IMR-90 (cell line): ENCODE results near the gene PTPRF. TPM values are rescaled to one million over a fixed set of nuclear protein-coding genes. Genes with fewer than 3 reads are reported as not detected.
"Not testable (repeated sequence)": the region's sequence is repeated elsewhere in the genome, so short reads cannot be mapped to it uniquely, and the experiment has no call there.

Experiments used
- ATAC-seq: fragments of 200-7000 bp; cut with Tn5 transposase; 2 replicates; pipeline ENCODE4 v1.9.1; 2020; ENCODE audit warnings: low read depth, mild to moderate bottlenecking, moderate library complexity
- BruUV-seq: library from RNA; stranded (reverse); fragments of 400-500 nt; replicated peaks from 2 replicates; lab custom pipeline; 2021; lab: Mats Ljungman, UMichigan
- CTCF ChIA-PET: fragments of 300-600 bp; formaldehyde crosslinking; extraction: SDS; loops from one replicate; lab custom pipeline; 2021; ENCODE audit warnings: antibody characterized with exemption; lab: Yijun Ruan, JAX
- POLR2A ChIA-PET: fragments of 300-600 bp; sonication (Branson Sonifier 250); formaldehyde crosslinking; loops from one replicate; lab custom pipeline; 2022; ENCODE audit warnings: antibody characterized with exemption; ENCODE audit not compliant: unreplicated experiment; lab: Charles Lee
- DNase-seq: peaks from one replicate; pipeline ENCODE4 v3.0.0; 2013
- H2AFZ ChIP-seq: replicated peaks from 2 replicates; pipeline ENCODE3; 2013; ENCODE audit warnings: low read length, mild to moderate bottlenecking; ENCODE audit not compliant: poor library complexity
- H2AK5ac ChIP-seq: 2 replicates; pipeline ENCODE4 v1.6.1; 2013; ENCODE audit warnings: low read depth, low read length, inconsistent platforms
- H2AK9ac ChIP-seq: replicated peaks from 2 replicates; pipeline ENCODE3; 2013; ENCODE audit warnings: mild to moderate bottlenecking, low read depth, low read length, moderate library complexity; ENCODE audit not compliant: poor library complexity
- H2BK120ac ChIP-seq: 2 replicates; pipeline ENCODE4 v1.6.1; 2013; ENCODE audit warnings: low read depth, low read length, inconsistent platforms
- H2BK15ac ChIP-seq: 3 replicates; pipeline ENCODE4 v1.6.1; 2013; ENCODE audit warnings: low read depth, low read length, inconsistent platforms
- H2BK20ac ChIP-seq: 2 replicates; pipeline ENCODE4 v1.6.1; 2013; ENCODE audit warnings: low read depth, mild to moderate bottlenecking, inconsistent platforms, low read length, moderate library complexity
- H2BK5ac ChIP-seq: 2 replicates; pipeline ENCODE4 v1.6.1; 2013; ENCODE audit warnings: mild to moderate bottlenecking, low read depth, low read length, inconsistent platforms; ENCODE audit not compliant: poor library complexity, severe bottlenecking
- H3K14ac ChIP-seq: replicated peaks from 2 replicates; pipeline ENCODE4 v1.6.1; 2013; ENCODE audit warnings: low read depth, low read length, inconsistent platforms
- H3K18ac ChIP-seq: 2 replicates; pipeline ENCODE4 v1.6.1; 2013; ENCODE audit warnings: low read depth, low read length, control low read depth
- H3K23ac ChIP-seq: 2 replicates; pipeline ENCODE4 v1.6.1; 2013; ENCODE audit warnings: low read depth, low read length, inconsistent platforms
- H3K27ac ChIP-seq: 2 replicates; pipeline ENCODE4 v1.5.1; 2013; ENCODE audit warnings: mild to moderate bottlenecking, control low read depth, low read length; ENCODE audit not compliant: insufficient read depth
- H3K27me3 ChIP-seq: 2 replicates; pipeline ENCODE4 v1.6.1; 2013; ENCODE audit warnings: low read length; ENCODE audit not compliant: control insufficient read depth, insufficient read depth
- H3K36me3 ChIP-seq: 2 replicates; pipeline ENCODE4 v1.6.1; 2013; ENCODE audit warnings: low read length, mixed read lengths; ENCODE audit not compliant: control insufficient read depth, insufficient read depth
- H3K4ac ChIP-seq: 2 replicates; pipeline ENCODE4 v1.6.1; 2013; ENCODE audit warnings: low read depth, low read length, inconsistent platforms
- H3K4me1 ChIP-seq: 2 replicates; pipeline ENCODE4 v1.6.1; 2013; ENCODE audit warnings: low read length, mixed read lengths; ENCODE audit not compliant: control insufficient read depth, insufficient read depth
- H3K4me2 ChIP-seq: 2 replicates; pipeline ENCODE4 v1.6.1; 2013; ENCODE audit warnings: low read depth, mild to moderate bottlenecking, control low read depth, low read length, moderate library complexity
- H3K4me3 ChIP-seq: 2 replicates; pipeline ENCODE4 v1.5.1; 2013; ENCODE audit warnings: low read depth, mild to moderate bottlenecking, control low read depth, low read length, moderate library complexity; ENCODE audit not compliant: insufficient read depth
- H3K56ac ChIP-seq: 2 replicates; pipeline ENCODE4 v1.6.1; 2013; ENCODE audit warnings: low read length, inconsistent platforms; ENCODE audit not compliant: insufficient read depth; ENCODE audit errors: extremely low read depth
- H3K79me1 ChIP-seq, 2 experiments: 2 replicates each; pipeline ENCODE4 v1.6.1; 2013; ENCODE audit warnings: low read length in 2 of 2, inconsistent platforms in 1 of 2, low read depth in 1 of 2
- H3K9ac ChIP-seq: 2 replicates; pipeline ENCODE4 v1.6.1; 2013; ENCODE audit warnings: low read depth, low read length, control low read depth
- H3K9me1 ChIP-seq: 2 replicates; pipeline ENCODE4 v1.6.1; 2013; ENCODE audit warnings: low read length, inconsistent platforms; ENCODE audit not compliant: insufficient read depth
- H3K9me3 ChIP-seq: 2 replicates; pipeline ENCODE4 v1.6.1; 2013; ENCODE audit warnings: low read length; ENCODE audit not compliant: control insufficient read depth, insufficient read depth
- H4K20me1 ChIP-seq: 2 replicates; pipeline ENCODE4 v1.6.1; 2013; ENCODE audit warnings: low read length, inconsistent platforms; ENCODE audit not compliant: insufficient read depth
- H4K5ac ChIP-seq: 2 replicates; pipeline ENCODE4 v1.6.1; 2013; ENCODE audit warnings: mild to moderate bottlenecking, low read depth, low read length, control low read depth
- H4K8ac ChIP-seq, 2 experiments: 2 replicates each; pipeline ENCODE4 v1.6.1; 2013; ENCODE audit warnings: low read depth in 2 of 2, low read length in 2 of 2, control low read depth in 1 of 2, inconsistent platforms in 1 of 2
- H4K91ac ChIP-seq: 2 replicates; pipeline ENCODE4 v1.6.1; 2013; ENCODE audit warnings: low read depth, low read length, inconsistent platforms; ENCODE audit not compliant: insufficient read depth
- WGBS, 2 experiments: methylation state at CpG; one replicate each; pipeline versions ENCODE4 v1.1.5 to v1.1.7; 2013; ENCODE audit warnings: missing lambda C conversion rate in 2 of 2; ENCODE audit not compliant: insufficient read length in 1 of 2; ENCODE audit errors: extremely low coverage in 2 of 2; 5-methylcytosine and 5-hydroxymethylcytosine counted together
- dilution Hi-C: fragments of 300-500 bp; cut with HindIII; formaldehyde crosslinking; loops from one replicate; pipeline ENCODE4 v1.14.3; 2018; ENCODE audit warnings: low sequenced_read_pairs; ENCODE audit not compliant: unreplicated experiment
- in situ Hi-C: fragments of 300-500 bp; cut with MboI; formaldehyde crosslinking; loops from 3 replicates; pipeline ENCODE4 v1.14.3; 2019; ENCODE audit warnings: low sequenced_read_pairs, inconsistent platforms, mixed read lengths
- intact Hi-C: fragments of 100-400 bp; cut with micrococcal nuclease; formaldehyde crosslinking; loops from 2 replicates; pipeline ENCODE4 v1.10.0; 2022
- polyA plus RNA-seq, 3 experiments: library from polyadenylated mRNA; depleted of rRNA; stranded (reverse); fragments of >200 nt; gene quantifications; 2 replicates each; pipeline ENCODE4 v1.2.3, GENCODE V29; 2012; ENCODE audit warnings: low replicate concordance in 1 of 3
- total RNA-seq: library from RNA; depleted of rRNA; stranded (reverse); fragments of >200 nt; gene quantifications from 2 replicates; pipeline ENCODE4 v1.2.3, GENCODE V29; 2012

Gene PTPRF
- total and polyA plus RNA-seq, 2 of the 4 experiments (the other 2 are of a cell fraction) = 25.8 to 92.3 TPM

- H3K4me2 ChIP-seq, H3K9ac ChIP-seq, H3K9me3 ChIP-seq, dilution Hi-C loops, CTCF ChIA-PET, H3K27ac ChIP-seq, H3K14ac ChIP-seq, H3K36me3 ChIP-seq, H2AFZ ChIP-seq, H2BK15ac ChIP-seq, H3K4me1 ChIP-seq, in situ Hi-C loops, H3K18ac ChIP-seq, intact Hi-C loops, POLR2A ChIA-PET, H3K56ac ChIP-seq, H3K4me3 ChIP-seq, H2BK20ac ChIP-seq, H2AK5ac ChIP-seq, H3K9me1 ChIP-seq, BruUV-seq, H3K23ac ChIP-seq, ATAC-seq, DNase-seq, H2BK120ac ChIP-seq, H4K91ac ChIP-seq, H4K5ac ChIP-seq, H3K27me3 ChIP-seq, H3K4ac ChIP-seq, H4K8ac ChIP-seq, H2AK9ac ChIP-seq, H2BK5ac ChIP-seq: not testable (repeated sequence)
- WGBS, 2 experiments = no CpG with 5 or more reads among the region's 9 CpGs
- Histone ChIP-seq H4K20me1 (peaks cover 18% of the 10 kb centered on the region; the same call in 1 of the 2 replicates), H3K79me1 (peaks cover 0 to 18% of the 10 kb centered on the region in 2 experiments; a peak in 2 of 4 replicates)
These were observed 116.6 kb downstream of the PTPRF start for GRCh38 chr1:43647331-43647730.
